Measurements from ENCODE around the gene ZBTB42. TPM values are rescaled to one million over a fixed set of nuclear protein-coding genes. Genes with fewer than 3 reads are reported as not detected.

ZBTB42 gene
- total and polyA plus RNA-seq, 2 of the 13 experiments (the other 11 are each of a cell fraction or from before 2014, with no cell fraction given) = 2.8 to 4.2 TPM

GRCh38 chr14:104752735-104753527 is 48.0 kb upstream of the ZBTB42 start, which contains the start of gene SIVA1:
Gene SIVA1, plus strand, starts transcription at chr14:104753147. Its CDS starts 55 bp downstream, at chr14:104753202.
- Histone ChIP-seq H3K4me1 (ENCODE audit: insufficient read depth, low read length) (peaks cover 69% of the 10 kb centered on the region), H3K4me3 (replicated peaks in 1 of 3; ENCODE audit: insufficient read depth in 1 of 3, low read depth in 2 of 3, low read length in 3 of 3) (peak within 1 kb of the TSS; percentile 78 to 94 (median 80)), H3K9ac (ENCODE audit: insufficient read depth, low read depth, low read length) (peak within 1 kb of the TSS; percentile 91), H4K20me1 (ENCODE audit: insufficient read depth, low read length) (peaks cover 17% of the 10 kb centered on the region), H3K27ac (ENCODE audit: extremely low read length, insufficient read depth, low read length) (peak within 1 kb of the TSS; percentile 88), H3K79me2 (ENCODE audit: insufficient read depth, low read length) (peaks cover 38% of the 10 kb centered on the region), H3K27me3 (ENCODE audit: control insufficient read depth in 1 of 2, insufficient read depth in 2 of 2, low read length in 2 of 2) (no peaks in the 10 kb centered on the region), H3K36me3 (replicated peaks in 1 of 2; ENCODE audit: control insufficient read depth in 1 of 2, insufficient read depth in 2 of 2, low read length in 2 of 2) (peaks cover 8 to 23% of the 10 kb centered on the region in 2 experiments), H2AFZ (ENCODE audit: low read length) (no peak within 1 kb of the TSS), H3K4me2 (ENCODE audit: low read depth, low read length) (peak within 1 kb of the TSS; percentile 94), H3K9me3 (ENCODE audit: low read length) (no peaks in the 10 kb centered on the region)
- ATAC-seq = peak; percentile 81
- FAIRE-seq = peak; percentile 76
- intact Hi-C loops (cut with micrococcal nuclease; ENCODE audit: unreplicated experiment) (loop anchor here (2.0 kb wide), 1 partner anchor 14 kb away; no protein-coding TSS in a partner anchor), in situ Hi-C loops (cut with HindIII; ENCODE audit: extremely low pct_ligation_motif_present, low pct_unique_long_range_greater_than_20kb) (no loop called here)
- 2% methylated on average over 48 of the region's 95 CpGs for WGBS (ENCODE audit: low lambda C conversion rate)
- BruUV-seq (replicated peaks) = no TSS peak
- ChIA-PET POLR2A (interaction anchor here (0.5 to 4.8 kb wide), 19 partner anchors 8 to 536 kb away, joined by 3 to 72 read pairs (median 6); partner anchors contain the start of genes ADSS1, CDCA4, CEP170B and ZBTB42), CTCF (ENCODE audit: low intra/inter-chr PET ratio, low total read pairs) (no interaction called here)
- peak; percentile 97 for DNase-seq (ENCODE audit: low spot score)
- TF ChIP-seq ZHX1 (CRISPR knock-in tag; IDR thresholded peaks at IDR 0.05; ENCODE audit: low read depth) (peak; percentile 87), ZNF513 (CRISPR knock-in tag; conservative IDR thresholded peaks at IDR 0.05) (no peak; the same call in 1 of the 2 replicates), ZKSCAN8 (CRISPR knock-in tag; IDR thresholded peaks at IDR 0.05; ENCODE audit: borderline replicate concordance) (no peak), RORA (CRISPR knock-in tag; IDR thresholded peaks at IDR 0.05) (no peak), DBP (CRISPR knock-in tag; IDR thresholded peaks at IDR 0.05; ENCODE audit: not compliant biosample characterization) (no peak), KDM4B (CRISPR knock-in tag; IDR thresholded peaks at IDR 0.05) (peak; percentile 76; the same call in 1 of the 2 replicates), SAP130 (CRISPR knock-in tag; IDR thresholded peaks at IDR 0.05; ENCODE audit: low read depth) (peak; percentile 87), ZNF142 (CRISPR knock-in tag; IDR thresholded peaks at IDR 0.05) (0 out of 2 replicates have a peak, but pooled peaks have one; percentile 8), ZNF512 (CRISPR knock-in tag; IDR thresholded peaks at IDR 0.05) (no peak)

Measured in HepG2 (cell line).